Astrocyte of the spinal cord (primary cell): ENCODE measurements around the gene HDGFL3.
A peak's percentile ranks its signal among the peaks of the same experiment; 100 is the strongest.

Experiments used
- DNase-seq: peaks from one replicate; pipeline ENCODE4 v3.0.0; 2011; ENCODE audit warnings: low read depth, low spot score
- H3K4me3 ChIP-seq: 2 replicates; pipeline ENCODE4 v1.5.1; 2011; ENCODE audit warnings: low read depth, mild to moderate bottlenecking, low read length, moderate library complexity
- CTCF ChIP-seq: IDR thresholded peaks from 2 replicates; pipeline ENCODE4 v1.5.1; 2012; ENCODE audit warnings: low read depth, mild to moderate bottlenecking, low read length, inconsistent platforms
- in situ Hi-C: cut with HindIII; loops from 2 replicates; pipeline ENCODE4 v1.10.0; 2017; ENCODE audit warnings: low sequenced_read_pairs

The HDGFL3 gene

GRCh38 chr15:83114856-83115255 is 92.8 kb downstream of the HDGFL3 start:
- DNase-seq: no peak
- no peak for TF ChIP-seq CTCF
- in situ Hi-C loops: no loop called here
- H3K4me3 ChIP-seq: no peak overlapping the region

- DNase-seq: no peak
- in situ Hi-C loops: no loop called here
- H3K4me3 ChIP-seq: no peak overlapping the region
- no peak for TF ChIP-seq CTCF
These were observed 93.5 kb downstream of the HDGFL3 start for GRCh38 chr15:83113881-83114674.

GRCh38 chr15:83112956-83113299 is 94.7 kb downstream of the HDGFL3 start:
- DNase-seq: no peak
- in situ Hi-C loops: no loop called here
- no peak overlapping the region for H3K4me3 ChIP-seq
- no peak for TF ChIP-seq CTCF

GRCh38 chr15:83112233-83112955 is 95.2 kb downstream of the HDGFL3 start:
- H3K4me3 ChIP-seq: no peak overlapping the region

GRCh38 chr15:83111149-83111548 is 96.5 kb downstream of the HDGFL3 start:
- H3K4me3 ChIP-seq: no peak overlapping the region
- TF ChIP-seq CTCF: no peak
- no peak for DNase-seq
- in situ Hi-C loops: no loop called here

More at GRCh38 chr15:83112233-83112955, 95.2 kb downstream of the HDGFL3 start:
- in situ Hi-C loops: no loop called here
- DNase-seq: peak; percentile 92
- TF ChIP-seq CTCF: peak; percentile 22

GRCh38 chr15:83110381-83110780 is 97.2 kb downstream of the HDGFL3 start:
- no peak for DNase-seq
- no peak for TF ChIP-seq CTCF
- no peak overlapping the region for H3K4me3 ChIP-seq
- in situ Hi-C loops: no loop called here
